Peyer's patch (tissue), 4 donors: ENCODE measurements around the gene TRIM41. TPM values are rescaled to one million over a fixed set of nuclear protein-coding genes. Genes with fewer than 3 reads are reported as not detected.

Experiments
- DNase-seq, 3 donors: peaks; one replicate each; pipeline ENCODE4 v3.0.0-alpha.2; 2017 to 2019
- H3K27ac ChIP-seq, 4 donors: fragments of 200-600 bp; sonication (generic); one replicate each; pipeline ENCODE4 v1.5.1; 2016 to 2019
- H3K27me3 ChIP-seq, 2 donors: fragments of 200-600 bp; sonication (generic); one replicate each; pipeline ENCODE4 v1.5.1; 2019
- H3K36me3 ChIP-seq, 3 donors: fragments of 200-600 bp; sonication (generic); one replicate each; pipeline ENCODE4 v1.5.1; 2016 to 2019
- H3K4me1 ChIP-seq, 4 donors: fragments of 200-600 bp; sonication (generic); one replicate each; pipeline ENCODE4 v1.5.1; 2016 to 2019
- H3K4me3 ChIP-seq, 4 donors: fragments of 200-600 bp; sonication (generic); 1 replicate in 3 of 4; 2 replicates in 1 of 4; pipeline ENCODE4 v1.5.1; 2016 to 2019; ENCODE audit warnings: mild to moderate bottlenecking in 1 of 4
- H3K9me3 ChIP-seq, 4 donors: fragments of 200-600 bp; sonication (generic); one replicate each; pipeline ENCODE4 v1.5.1; 2016 to 2019; ENCODE audit warnings: mild to moderate bottlenecking in 1 of 4
- POLR2A ChIP-seq, 2 donors: fragments of 450-650 bp; IDR thresholded peaks; one replicate each; pipeline ENCODE4 v1.5.1; 2017; ENCODE audit warnings: antibody characterized with exemption in 2 of 2, mild to moderate bottlenecking in 2 of 2, moderate library complexity in 2 of 2
- total RNA-seq, 4 donors: library from RNA; depleted of rRNA; stranded (reverse); fragments of >200 nt; gene quantifications; one replicate each; pipeline ENCODE4 v1.1.0, GENCODE V29; 2016
- TF ChIP-seq, protein P1 (sequence below), 6 experiments: fragments of 450-650 bp in 4 of 6; fragments of 200-600 bp in 2 of 6; sonication (generic) in 1 of 6; IDR thresholded peaks; one replicate each; pipeline ENCODE4 v1.5.1; 2017 to 2019; ENCODE audit warnings: antibody characterized with exemption in 6 of 6, mild to moderate bottlenecking in 3 of 6, moderate library complexity in 1 of 6

Gene TRIM41
- total RNA-seq, 4 donors from 2014 or later: 13.7 to 31.4 (median 21.8) TPM

DNA sequence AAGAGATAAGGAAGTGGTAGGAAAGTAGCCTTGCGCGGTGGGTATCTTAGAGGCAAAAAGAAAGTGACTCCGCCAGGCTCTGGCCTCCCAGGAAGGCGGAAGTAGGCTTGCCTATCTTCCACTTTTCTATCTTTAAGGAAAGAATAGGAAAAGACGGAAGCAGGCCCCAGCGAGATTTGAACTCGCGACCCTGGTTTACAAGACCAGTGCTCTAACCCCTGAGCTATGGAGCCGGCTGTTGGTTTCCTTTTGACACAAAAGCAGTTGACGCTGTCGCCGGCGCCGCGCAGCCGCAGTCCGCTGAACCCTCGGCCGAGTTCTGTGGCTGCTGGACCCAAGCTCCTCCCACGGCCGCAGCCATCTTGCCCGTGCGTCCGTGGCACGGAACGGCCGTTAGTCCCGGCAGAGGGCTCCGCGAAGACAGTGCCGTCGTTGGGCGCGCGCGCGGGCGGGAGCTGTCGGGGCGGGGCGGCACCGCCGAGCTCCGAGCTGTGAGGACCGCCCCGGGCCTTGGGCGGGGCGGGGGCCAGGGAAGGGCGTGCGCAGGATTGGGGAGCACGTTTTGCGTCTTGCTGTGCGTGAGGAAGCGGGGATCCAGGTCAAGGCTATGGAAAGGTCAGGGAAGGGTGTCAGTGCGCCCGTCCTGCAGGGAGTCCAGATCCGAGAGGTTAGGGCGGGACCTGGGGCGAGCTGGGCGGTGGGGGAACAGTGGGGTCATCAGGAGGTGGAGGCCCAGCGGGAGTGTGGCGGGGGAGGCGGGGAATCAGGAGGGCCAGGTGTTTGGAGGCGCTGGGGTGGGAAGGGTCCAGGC, 31.4 kb upstream of the TRIM41 start:
- H3K36me3 ChIP-seq: no peaks in the 10 kb centered on the region
- DNase-seq: peak; percentile 91 to 98 (median 98)
- no peaks in the 10 kb centered on the region for H3K9me3 ChIP-seq
- H3K27me3 ChIP-seq: no peaks in the 10 kb centered on the region
- TF ChIP-seq, protein P1, sequence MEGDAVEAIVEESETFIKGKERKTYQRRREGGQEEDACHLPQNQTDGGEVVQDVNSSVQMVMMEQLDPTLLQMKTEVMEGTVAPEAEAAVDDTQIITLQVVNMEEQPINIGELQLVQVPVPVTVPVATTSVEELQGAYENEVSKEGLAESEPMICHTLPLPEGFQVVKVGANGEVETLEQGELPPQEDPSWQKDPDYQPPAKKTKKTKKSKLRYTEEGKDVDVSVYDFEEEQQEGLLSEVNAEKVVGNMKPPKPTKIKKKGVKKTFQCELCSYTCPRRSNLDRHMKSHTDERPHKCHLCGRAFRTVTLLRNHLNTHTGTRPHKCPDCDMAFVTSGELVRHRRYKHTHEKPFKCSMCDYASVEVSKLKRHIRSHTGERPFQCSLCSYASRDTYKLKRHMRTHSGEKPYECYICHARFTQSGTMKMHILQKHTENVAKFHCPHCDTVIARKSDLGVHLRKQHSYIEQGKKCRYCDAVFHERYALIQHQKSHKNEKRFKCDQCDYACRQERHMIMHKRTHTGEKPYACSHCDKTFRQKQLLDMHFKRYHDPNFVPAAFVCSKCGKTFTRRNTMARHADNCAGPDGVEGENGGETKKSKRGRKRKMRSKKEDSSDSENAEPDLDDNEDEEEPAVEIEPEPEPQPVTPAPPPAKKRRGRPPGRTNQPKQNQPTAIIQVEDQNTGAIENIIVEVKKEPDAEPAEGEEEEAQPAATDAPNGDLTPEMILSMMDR (IDR thresholded peaks at IDR 0.05): no peak
- TF ChIP-seq POLR2A (IDR thresholded peaks at IDR 0.05): peak; percentile 55 to 65
- peaks cover 0 to 16% (median 2%) of the 10 kb centered on the region in 4 donors for H3K4me1 ChIP-seq
- H3K4me3 ChIP-seq: peak overlapping the region; percentile 55 to 88 (median 71)
- H3K27ac ChIP-seq: peak overlapping the region; percentile 77 to 89 (median 84)

DNA sequence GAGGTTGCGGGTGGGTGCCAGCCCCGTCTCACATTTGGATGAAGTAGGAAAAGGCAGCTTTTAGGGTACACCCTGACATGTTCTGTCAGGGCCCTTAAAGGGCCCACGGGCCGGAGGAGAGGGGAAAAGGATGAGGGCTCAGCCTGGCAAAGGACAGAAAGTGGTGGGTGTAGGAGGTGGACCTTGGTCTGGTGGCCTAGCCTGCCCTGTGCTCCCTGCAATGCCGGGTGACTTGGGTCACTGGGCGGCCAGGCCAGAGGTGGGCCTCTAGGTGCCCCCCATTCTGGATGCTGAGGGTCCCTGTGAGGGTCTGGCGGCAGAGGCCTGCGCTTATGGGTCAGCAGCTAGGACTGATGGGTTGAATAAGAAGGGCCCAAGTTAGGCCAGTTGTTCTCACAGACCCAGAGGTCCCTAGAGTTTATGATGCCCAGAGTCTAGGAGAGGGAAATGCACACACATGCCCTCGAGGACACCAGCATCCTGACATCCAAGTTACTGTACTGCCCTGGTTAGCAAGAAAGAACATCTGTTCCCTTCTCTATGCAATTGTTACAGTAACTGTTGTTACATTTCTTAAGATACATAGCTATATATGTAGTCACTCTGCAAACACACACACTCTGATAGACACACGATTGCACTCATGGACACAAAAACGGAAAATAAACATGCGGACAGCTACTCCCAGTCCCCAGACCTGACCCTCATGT, 30.6 kb upstream of the TRIM41 start:
- peak overlapping the region; percentile 55 to 88 (median 71) for H3K4me3 ChIP-seq
- no peak for DNase-seq
- H3K27ac ChIP-seq: peak overlapping the region; percentile 77 to 89 (median 84)
- H3K27me3 ChIP-seq: no peaks in the 10 kb centered on the region
- no peaks in the 10 kb centered on the region for H3K36me3 ChIP-seq
- H3K4me1 ChIP-seq: peaks cover 0 to 16% (median 2%) of the 10 kb centered on the region in 4 donors
- no peak for TF ChIP-seq POLR2A (IDR thresholded peaks at IDR 0.05)
- TF ChIP-seq, protein P1 (IDR thresholded peaks at IDR 0.05): no peak
- no peaks in the 10 kb centered on the region for H3K9me3 ChIP-seq

DNA sequence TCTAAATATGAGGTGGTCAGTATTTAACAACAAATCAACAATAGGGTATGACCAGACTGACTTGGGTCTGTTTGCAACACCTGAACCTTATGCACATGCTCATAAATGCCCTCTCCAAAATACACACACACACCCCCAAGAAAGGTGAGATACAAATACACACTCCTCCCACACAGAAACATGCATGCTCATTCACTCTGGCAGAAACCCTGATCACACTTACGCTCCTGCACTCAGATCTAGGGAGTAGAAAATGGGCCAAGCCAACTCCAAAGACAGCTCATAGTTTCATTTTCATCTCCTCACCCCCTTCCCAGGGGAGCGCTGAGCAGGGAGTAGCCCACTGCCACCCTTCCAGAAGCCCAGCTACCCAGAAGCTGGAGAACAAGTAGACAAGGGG, 29.4 kb upstream of the TRIM41 start:
- H3K4me1 ChIP-seq: peaks cover 0 to 16% (median 2%) of the 10 kb centered on the region in 4 donors
- DNase-seq: no peak
- no peak overlapping the region for H3K27ac ChIP-seq
- H3K9me3 ChIP-seq: no peaks in the 10 kb centered on the region
- H3K27me3 ChIP-seq: no peaks in the 10 kb centered on the region
- no peaks in the 10 kb centered on the region for H3K36me3 ChIP-seq
- H3K4me3 ChIP-seq: no peak overlapping the region
- TF ChIP-seq, protein P1 (IDR thresholded peaks at IDR 0.05): no peak
- no peak for TF ChIP-seq POLR2A (IDR thresholded peaks at IDR 0.05)

DNA sequence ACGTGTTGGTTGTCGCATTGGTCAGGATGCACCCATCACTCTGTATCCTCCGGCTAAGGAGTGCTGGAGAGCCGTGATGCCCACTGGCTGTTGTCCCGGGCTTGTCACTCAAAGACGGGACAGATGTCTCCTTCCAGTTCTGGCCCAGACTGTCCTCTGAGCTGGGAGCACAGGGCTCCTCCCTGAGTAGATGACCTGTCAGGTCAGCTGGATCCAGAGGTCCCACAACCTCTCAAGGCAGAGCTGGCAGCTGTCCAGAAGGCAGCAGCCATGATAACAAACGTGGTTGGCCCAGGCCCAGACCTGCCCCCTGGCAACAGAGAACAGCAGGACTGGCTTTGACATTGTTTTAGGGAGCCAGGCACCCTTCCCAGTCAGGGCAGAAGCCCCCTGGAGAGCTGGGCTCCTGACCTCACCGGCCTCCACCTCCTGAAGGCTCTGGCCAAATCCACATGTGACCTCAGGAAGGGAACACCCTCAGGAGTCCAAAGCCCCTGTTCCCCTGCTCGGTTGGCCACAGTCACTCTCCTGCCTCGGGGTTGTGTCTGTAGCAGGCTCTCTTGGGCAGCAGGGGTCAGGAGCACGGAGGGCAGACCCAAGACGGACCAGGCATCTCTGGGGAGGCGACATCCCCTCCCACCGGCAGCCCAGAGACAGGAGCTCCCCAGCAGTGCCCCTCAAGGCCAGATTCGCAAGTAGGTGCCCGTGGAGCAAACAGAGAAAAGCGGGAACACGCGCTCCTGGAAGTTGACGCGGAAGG, 28.4 kb upstream of the TRIM41 start:
- peaks cover 0 to 15% (median 2%) of the 10 kb centered on the region in 4 donors for H3K4me1 ChIP-seq
- DNase-seq: no peak
- no peaks in the 10 kb centered on the region for H3K9me3 ChIP-seq
- TF ChIP-seq, protein P1 (IDR thresholded peaks at IDR 0.05): no peak
- no peak for TF ChIP-seq POLR2A (IDR thresholded peaks at IDR 0.05)
- no peak overlapping the region for H3K4me3 ChIP-seq
- H3K27me3 ChIP-seq: no peaks in the 10 kb centered on the region
- H3K36me3 ChIP-seq: no peaks in the 10 kb centered on the region
- H3K27ac ChIP-seq: no peak overlapping the region

DNA sequence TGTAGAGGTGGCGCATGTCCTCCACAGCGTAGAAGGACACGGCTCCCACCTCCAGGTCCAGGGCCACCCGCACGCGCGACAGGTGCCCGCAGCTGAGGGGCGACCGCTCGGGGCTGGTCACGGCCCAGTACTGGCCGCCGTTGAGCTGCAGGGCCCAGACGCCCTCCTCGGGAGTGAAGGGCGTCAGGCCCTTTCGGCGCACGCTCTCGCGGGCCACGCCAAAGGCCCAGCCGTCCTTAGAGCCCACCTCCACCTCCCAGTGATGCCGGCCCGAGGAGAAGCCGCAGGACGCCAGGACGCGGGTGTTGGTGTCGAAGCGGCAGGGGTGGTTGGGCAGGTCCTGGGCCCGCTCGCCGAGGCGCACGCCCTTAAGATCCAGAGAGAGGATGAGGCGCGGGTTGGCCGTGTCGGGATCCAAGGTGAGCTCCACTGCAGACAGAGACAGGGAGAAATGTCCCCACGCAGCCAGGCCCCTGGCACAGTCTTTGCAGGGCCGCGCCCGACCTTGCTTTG, 27.8 kb upstream of the TRIM41 start:
- H3K36me3 ChIP-seq: no peaks in the 10 kb centered on the region
- TF ChIP-seq, protein P1 (IDR thresholded peaks at IDR 0.05): no peak
- no peak for TF ChIP-seq POLR2A (IDR thresholded peaks at IDR 0.05)
- no peaks in the 10 kb centered on the region for H3K9me3 ChIP-seq
- DNase-seq: no peak
- H3K27ac ChIP-seq: no peak overlapping the region
- H3K27me3 ChIP-seq: no peaks in the 10 kb centered on the region
- H3K4me3 ChIP-seq: no peak overlapping the region
- peaks cover 0 to 8% (median 2%) of the 10 kb centered on the region in 4 donors for H3K4me1 ChIP-seq
